ENCODE results near the gene TRIP12.
"Not testable (repeated sequence)": the region's sequence is repeated elsewhere in the genome, so short reads cannot be mapped to it uniquely, and the experiment has no call there.

Gene TRIP12

DNA sequence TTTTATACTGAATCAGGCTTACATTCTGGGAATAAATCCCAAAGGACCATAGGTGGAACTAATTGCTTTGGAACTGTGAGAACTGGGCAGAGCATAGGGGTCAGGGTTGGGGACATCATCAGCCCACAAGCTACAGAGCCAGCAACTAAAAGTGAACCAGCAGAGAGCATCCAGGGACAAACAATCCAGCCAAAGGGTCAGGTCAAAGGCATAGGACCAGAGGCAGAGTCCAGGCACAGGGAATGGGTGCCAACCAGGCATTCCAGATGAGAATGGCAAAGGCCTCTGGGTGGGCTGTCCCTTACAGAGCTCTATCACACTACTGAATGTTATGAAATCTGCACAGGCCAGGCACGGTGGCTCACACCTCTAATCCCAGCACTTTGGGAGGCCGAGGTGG is 195.2 kb downstream of the TRIP12 start:
- H3K36me3 ChIP-seq: no peaks in the 10 kb centered on the region
- TF ChIP-seq, protein P1, sequence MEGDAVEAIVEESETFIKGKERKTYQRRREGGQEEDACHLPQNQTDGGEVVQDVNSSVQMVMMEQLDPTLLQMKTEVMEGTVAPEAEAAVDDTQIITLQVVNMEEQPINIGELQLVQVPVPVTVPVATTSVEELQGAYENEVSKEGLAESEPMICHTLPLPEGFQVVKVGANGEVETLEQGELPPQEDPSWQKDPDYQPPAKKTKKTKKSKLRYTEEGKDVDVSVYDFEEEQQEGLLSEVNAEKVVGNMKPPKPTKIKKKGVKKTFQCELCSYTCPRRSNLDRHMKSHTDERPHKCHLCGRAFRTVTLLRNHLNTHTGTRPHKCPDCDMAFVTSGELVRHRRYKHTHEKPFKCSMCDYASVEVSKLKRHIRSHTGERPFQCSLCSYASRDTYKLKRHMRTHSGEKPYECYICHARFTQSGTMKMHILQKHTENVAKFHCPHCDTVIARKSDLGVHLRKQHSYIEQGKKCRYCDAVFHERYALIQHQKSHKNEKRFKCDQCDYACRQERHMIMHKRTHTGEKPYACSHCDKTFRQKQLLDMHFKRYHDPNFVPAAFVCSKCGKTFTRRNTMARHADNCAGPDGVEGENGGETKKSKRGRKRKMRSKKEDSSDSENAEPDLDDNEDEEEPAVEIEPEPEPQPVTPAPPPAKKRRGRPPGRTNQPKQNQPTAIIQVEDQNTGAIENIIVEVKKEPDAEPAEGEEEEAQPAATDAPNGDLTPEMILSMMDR (IDR thresholded peaks at IDR 0.05; ENCODE audit: low read depth, low read length): no peak
- H3K27me3 ChIP-seq: no peaks in the 10 kb centered on the region
- no peak overlapping the region for H3K4me3 ChIP-seq (ENCODE audit: low read depth, low read length)
- DNase-seq: no peak
- H3K4me1 ChIP-seq: no peaks in the 10 kb centered on the region
- no peaks in the 10 kb centered on the region for H3K9me3 ChIP-seq

DNA sequence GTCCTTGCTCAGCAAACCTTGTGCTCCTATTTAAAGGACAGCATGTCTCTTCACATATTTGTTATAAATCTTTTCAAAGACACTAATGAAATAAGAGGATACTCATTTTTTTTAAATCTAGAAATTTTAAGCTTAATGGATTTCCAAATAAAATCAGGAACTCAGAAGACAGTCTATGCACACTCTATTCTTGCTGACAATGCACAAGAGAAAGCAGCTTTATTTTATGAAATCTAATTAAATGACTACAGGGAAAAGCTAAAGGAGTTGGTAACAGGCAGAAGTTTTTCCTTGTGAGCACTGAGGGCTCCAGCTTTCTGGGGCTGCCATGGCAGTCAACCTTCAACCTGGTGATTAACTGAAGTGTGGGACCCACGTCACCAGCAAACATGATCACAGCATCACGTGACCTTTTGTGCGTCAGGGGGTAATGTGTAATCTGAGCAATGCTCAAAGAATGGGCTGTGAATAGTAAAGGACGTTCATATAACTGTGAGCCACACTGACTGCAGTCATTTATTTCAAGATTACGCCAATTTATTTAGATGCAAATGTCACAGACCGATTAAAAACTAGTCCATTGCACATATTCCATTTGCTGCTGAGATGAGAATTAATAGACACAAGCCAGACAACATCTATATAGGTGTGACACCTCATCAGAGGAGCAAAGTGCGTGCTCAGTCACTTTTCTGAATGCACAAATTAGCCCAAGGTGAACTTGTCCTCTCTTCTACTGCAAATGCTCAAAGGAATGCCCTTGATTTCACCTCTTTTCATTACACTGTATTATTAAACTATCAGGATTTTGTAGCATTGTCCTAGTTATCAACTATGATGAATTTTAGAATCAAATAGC is 195.9 kb downstream of the TRIP12 start:
- TF ChIP-seq, protein P1 (IDR thresholded peaks at IDR 0.05; ENCODE audit: low read depth, low read length): no peak
- Histone ChIP-seq H3K9me3 (no peaks in the 10 kb centered on the region), H3K4me3 (ENCODE audit: low read depth, low read length) (no peak overlapping the region), H3K4me1 (no peaks in the 10 kb centered on the region), H3K36me3 (no peaks in the 10 kb centered on the region), H3K27me3 (no peaks in the 10 kb centered on the region)
- no peak for DNase-seq

- H3K9me3 ChIP-seq; DNase-seq; H3K36me3 ChIP-seq; H3K27me3 ChIP-seq; H3K4me1 ChIP-seq; H3K4me3 ChIP-seq (ENCODE audit: low read depth, low read length): not testable (repeated sequence)
These were observed 198.6 kb downstream of the TRIP12 start for GRCh38 chr2:229723192-229723591.

GRCh38 chr2:229719926-229720647 is 201.7 kb downstream of the TRIP12 start:
- DNase-seq: no peak
- Histone ChIP-seq H3K27me3 (peaks cover 22% of the 10 kb centered on the region), H3K9me3 (no peaks in the 10 kb centered on the region), H3K36me3 (no peaks in the 10 kb centered on the region), H3K4me3 (ENCODE audit: low read depth, low read length) (no peak overlapping the region), H3K4me1 (no peaks in the 10 kb centered on the region; the same call in 1 of the 2 replicates)
- TF ChIP-seq, protein P1 (IDR thresholded peaks at IDR 0.05; ENCODE audit: low read depth, low read length): no peak

DNA sequence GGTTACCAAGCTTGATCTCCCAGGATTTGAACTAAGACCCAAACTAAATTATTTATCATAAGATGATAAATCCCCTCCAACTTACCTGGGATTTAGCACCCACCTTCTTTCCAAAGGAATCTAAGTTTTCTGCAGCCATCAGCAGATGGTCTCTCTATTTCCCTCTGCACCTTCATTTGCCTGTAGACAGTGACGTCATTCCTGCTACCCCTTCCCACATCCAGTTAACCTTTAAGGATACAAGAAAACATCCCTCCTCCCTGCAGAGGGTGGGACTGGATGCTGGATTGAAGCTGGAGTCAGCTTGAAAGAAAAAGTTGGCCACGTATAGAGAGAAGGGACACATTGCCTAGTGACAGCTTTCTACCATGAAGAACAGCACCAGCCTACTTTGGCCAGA is 203.8 kb downstream of the TRIP12 start:
- H3K27me3 ChIP-seq: peaks cover 41% of the 10 kb centered on the region
- H3K36me3 ChIP-seq: no peaks in the 10 kb centered on the region
- no peak overlapping the region for H3K4me3 ChIP-seq (ENCODE audit: low read depth, low read length)
- no peaks in the 10 kb centered on the region; the same call in 1 of the 2 replicates for H3K4me1 ChIP-seq
- no peak for DNase-seq
- TF ChIP-seq, protein P1 (IDR thresholded peaks at IDR 0.05; ENCODE audit: low read depth, low read length): no peak
- H3K9me3 ChIP-seq: no peaks in the 10 kb centered on the region

DNA sequence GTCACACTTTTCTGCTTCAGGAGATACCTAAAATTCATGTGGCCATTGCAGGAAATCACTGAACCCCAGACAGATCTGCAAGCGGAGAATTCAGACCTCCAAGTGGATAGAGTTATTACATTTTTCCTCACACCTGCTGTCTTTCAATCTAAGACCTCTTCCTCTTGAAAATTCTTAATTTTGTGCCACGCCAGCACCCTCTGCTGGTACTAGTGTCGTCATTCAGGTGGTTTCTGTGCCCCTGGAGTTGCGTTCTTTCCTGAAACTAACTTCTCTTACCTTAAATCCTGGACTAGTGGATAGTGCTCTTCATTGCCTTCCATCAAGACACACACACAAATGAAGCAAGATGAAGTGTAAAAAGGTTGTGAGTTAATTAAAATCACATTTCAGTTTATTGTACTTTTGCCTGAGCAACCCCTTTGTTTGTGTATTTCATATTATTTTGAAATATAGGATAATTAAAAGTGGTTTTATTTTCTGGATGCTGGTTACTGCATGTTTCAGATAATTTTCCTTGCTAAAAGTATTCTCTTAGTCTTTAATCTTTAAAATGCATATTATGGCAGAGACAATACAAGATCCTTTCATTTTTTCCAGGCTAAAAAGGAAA is 205.8 kb downstream of the TRIP12 start:
- no peak overlapping the region for H3K4me3 ChIP-seq (ENCODE audit: low read depth, low read length)
- H3K27me3 ChIP-seq: peaks cover 61% of the 10 kb centered on the region

More for the DNA sequence above, 205.8 kb downstream of the TRIP12 start:
- TF ChIP-seq, protein P1 (IDR thresholded peaks at IDR 0.05; ENCODE audit: low read depth, low read length): peak; percentile 81
- no peaks in the 10 kb centered on the region; the same call in 1 of the 2 replicates for H3K4me1 ChIP-seq
- H3K9me3 ChIP-seq: no peaks in the 10 kb centered on the region
- DNase-seq: peak; percentile 48
- no peaks in the 10 kb centered on the region for H3K36me3 ChIP-seq
